HEK293 (cell line): ENCODE results near the gene FAM107A.

Experiments used
- ATF2 ChIP-seq: fragments of 450-650 bp; formaldehyde crosslinking; IDR thresholded peaks from 2 replicates; pipeline ENCODE4 v1.5.1; 2016; ENCODE audit warnings: missing biosample characterization, missing genetic modification characterization, low read depth
- CTCF ChIP-seq: fragments of 450-650 bp; formaldehyde crosslinking; IDR thresholded peaks from 2 replicates; pipeline ENCODE4 v1.5.1; 2016; ENCODE audit warnings: missing biosample characterization, missing genetic modification characterization
- MZF1 ChIP-seq: fragments of 450-650 bp; formaldehyde crosslinking; IDR thresholded peaks from 2 replicates; pipeline ENCODE4 v1.5.1; 2017; ENCODE audit warnings: missing biosample characterization, missing genetic modification characterization, borderline replicate concordance
- SETDB1 ChIP-seq: IDR thresholded peaks from one replicate; pipeline ENCODE4 v1.6.1; 2017; ENCODE audit warnings: mild to moderate bottlenecking, low read length, moderate library complexity, mixed read lengths; ENCODE audit not compliant: insufficient read length
- ZNF624 ChIP-seq: fragments of 450-650 bp; formaldehyde crosslinking; IDR thresholded peaks from 2 replicates; pipeline ENCODE4 v1.5.1; 2017; ENCODE audit warnings: missing biosample characterization, missing genetic modification characterization

GRCh38 chr3:58585005-58585786 is 8.0 kb upstream of the FAM107A start:
- no peak for TF ChIP-seq ATF2 (tag by site-specific recombination)
- TF ChIP-seq CTCF (tag by site-specific recombination), result peak; percentile 72
- TF ChIP-seq SETDB1, result no peak
- no peak for TF ChIP-seq MZF1 (tag by site-specific recombination)
- no peak for TF ChIP-seq ZNF624 (tag by site-specific recombination)
